ENCODE results near the gene ALOX12B. TPM values are rescaled to one million over a fixed set of nuclear protein-coding genes. Genes with fewer than 3 reads are reported as not detected.
A peak's percentile ranks its signal among the peaks of the same experiment; 100 is the strongest.

ALOX12B gene
- total and polyA plus RNA-seq, 2 experiments from 2014 or later: 0.16 to 1.4 TPM

- no peaks in the 10 kb centered on the region for H3K9me2 ChIP-seq (ENCODE audit: insufficient read depth)
- Mint-ChIP-seq H3K9me3 (no peaks in the 10 kb centered on the region; the same call in 2 of the 3 replicates), H3K27ac (no peak overlapping the region), H3K27me3 (ENCODE audit: insufficient read depth, low read depth, poor library complexity) (peaks cover 5% of the 10 kb centered on the region), H3K4me3 (no peak overlapping the region), H3K4me1 (peaks cover 9% of the 10 kb centered on the region), H3K36me3 (ENCODE audit: low read depth) (no peaks in the 10 kb centered on the region)
- no peak for TF ChIP-seq ZNF331 (CRISPR knock-in tag; IDR thresholded peaks at IDR 0.05; ENCODE audit: low read depth)
- peak; percentile 75 to 79 for TF ChIP-seq CTCF (conservative IDR thresholded peaks at IDR 0.05; ENCODE audit: low read depth in 2 of 2)
- no peak for TF ChIP-seq REST (IDR thresholded peaks at IDR 0.05; ENCODE audit: unreplicated experiment)
- no peak for TF ChIP-seq ZNF114 (CRISPR knock-in tag; IDR thresholded peaks at IDR 0.05)
- TF ChIP-seq CREB1 (CRISPR knock-in tag; IDR thresholded peaks at IDR 0.05; ENCODE audit: low read depth): no peak
- no peak for TF ChIP-seq STAT1 (IDR thresholded peaks at IDR 0.05; ENCODE audit: unreplicated experiment)
- no peak for TF ChIP-seq JUNB (IDR thresholded peaks at IDR 0.05; ENCODE audit: unreplicated experiment)
- no peak for TF ChIP-seq POLR2AphosphoS5 (IDR thresholded peaks at IDR 0.05; ENCODE audit: low read depth)
- no peaks in the 10 kb centered on the region for H3K79me2 ChIP-seq (replicated peaks; ENCODE audit: insufficient read depth)
- peaks cover 32% of the 10 kb centered on the region for H3K27me3 ChIP-seq (ENCODE audit: insufficient read depth)
- H3K4me2 ChIP-seq: no peak overlapping the region
- H4K20me1 ChIP-seq (replicated peaks; ENCODE audit: insufficient read depth): no peaks in the 10 kb centered on the region
- ATAC-seq (peak; percentile 13; the same call in 2 of the 3 replicates), DNase-seq (ENCODE audit: low spot score) (peak; percentile 79)
- H2AFZ ChIP-seq: no peak overlapping the region
- H3K27ac ChIP-seq (ENCODE audit: low read depth): no peak overlapping the region
- H3K4me1 ChIP-seq (ENCODE audit: insufficient read depth): no peaks in the 10 kb centered on the region; the same call in 1 of the 2 replicates
- no peaks in the 10 kb centered on the region for H3K36me3 ChIP-seq (ENCODE audit: insufficient read depth)
- 0 out of 2 replicates have a peak, but pooled peaks cover 3% of the 10 kb centered on the region for H3F3A ChIP-seq (replicated peaks; ENCODE audit: low read depth)
- H3K4me3 ChIP-seq: no peak overlapping the region
Observed at GRCh38 chr17:8041249-8041928, 46.1 kb downstream of the ALOX12B start.

DNA sequence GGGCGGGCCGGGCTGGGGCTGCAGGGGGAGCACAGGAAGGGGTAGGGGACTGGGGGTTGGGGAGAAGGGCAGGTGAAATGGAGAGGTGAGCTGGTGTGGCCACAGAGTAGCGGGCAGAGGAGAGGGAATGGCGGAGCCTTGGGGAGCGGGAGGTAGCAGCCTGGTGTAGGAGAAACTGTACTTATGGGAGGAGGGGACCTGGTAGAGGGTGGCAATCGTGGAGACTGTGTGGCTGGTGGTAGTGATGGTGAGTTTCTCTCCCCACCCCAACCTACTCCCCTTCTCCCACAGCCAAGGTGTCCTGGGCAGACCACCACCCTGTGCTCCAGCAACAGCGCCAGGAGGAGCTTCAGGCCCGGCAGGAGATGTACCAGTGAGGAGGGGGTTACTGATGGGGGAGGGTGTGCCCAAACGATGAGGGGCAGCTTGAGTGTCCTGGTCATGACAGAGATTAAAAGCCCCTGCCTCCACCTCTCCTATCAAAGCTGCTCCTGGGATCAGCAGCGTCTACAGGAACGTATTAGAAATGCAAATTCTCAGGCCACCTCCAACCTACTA, 47.8 kb downstream of the ALOX12B start:
- 0 out of 2 replicates have a peak overlapping the region, but pooled peaks have one; percentile 56 for H2AFZ ChIP-seq
- peaks cover 7% of the 10 kb centered on the region for H3K27me3 Mint-ChIP-seq (ENCODE audit: insufficient read depth, low read depth, poor library complexity)
- no peak overlapping the region for H3K27ac ChIP-seq (ENCODE audit: low read depth)
- H3K9me3 Mint-ChIP-seq: no peaks in the 10 kb centered on the region; the same call in 2 of the 3 replicates
- ATAC-seq (no peak), DNase-seq (ENCODE audit: low spot score) (no peak)
- H3F3A ChIP-seq (replicated peaks; ENCODE audit: low read depth): 0 out of 2 replicates have a peak, but pooled peaks cover 3% of the 10 kb centered on the region
- H3K27me3 ChIP-seq (ENCODE audit: insufficient read depth): peaks cover 32% of the 10 kb centered on the region
- H3K4me3 Mint-ChIP-seq: peak overlapping the region; percentile 57; the same call in 2 of the 3 replicates
- H4K20me1 ChIP-seq (replicated peaks; ENCODE audit: insufficient read depth): no peaks in the 10 kb centered on the region
- H3K36me3 ChIP-seq (ENCODE audit: insufficient read depth): no peaks in the 10 kb centered on the region
- peak overlapping the region; percentile 66 for H3K4me3 ChIP-seq
- no peaks in the 10 kb centered on the region for H3K36me3 Mint-ChIP-seq (ENCODE audit: low read depth)
- peaks cover 7% of the 10 kb centered on the region for H3K4me1 Mint-ChIP-seq
- no peak overlapping the region for H3K27ac Mint-ChIP-seq
- no peaks in the 10 kb centered on the region for H3K79me2 ChIP-seq (replicated peaks; ENCODE audit: insufficient read depth)
- peak overlapping the region; percentile 88 for H3K4me2 ChIP-seq
- H3K4me1 ChIP-seq (ENCODE audit: insufficient read depth): no peaks in the 10 kb centered on the region; the same call in 1 of the 2 replicates
- H3K9me2 ChIP-seq (ENCODE audit: insufficient read depth): no peaks in the 10 kb centered on the region
- TF ChIP-seq CTCF (conservative IDR thresholded peaks at IDR 0.05; ENCODE audit: low read depth in 2 of 2) (no peak), EZH2 (IDR thresholded peaks at IDR 0.05; ENCODE audit: low read depth, unreplicated experiment) (no peak), ZNF331 (CRISPR knock-in tag; IDR thresholded peaks at IDR 0.05; ENCODE audit: low read depth) (no peak)

Data from GM23338 (cell line).